ENCODE results near the gene TAF4.

Gene TAF4

DNA sequence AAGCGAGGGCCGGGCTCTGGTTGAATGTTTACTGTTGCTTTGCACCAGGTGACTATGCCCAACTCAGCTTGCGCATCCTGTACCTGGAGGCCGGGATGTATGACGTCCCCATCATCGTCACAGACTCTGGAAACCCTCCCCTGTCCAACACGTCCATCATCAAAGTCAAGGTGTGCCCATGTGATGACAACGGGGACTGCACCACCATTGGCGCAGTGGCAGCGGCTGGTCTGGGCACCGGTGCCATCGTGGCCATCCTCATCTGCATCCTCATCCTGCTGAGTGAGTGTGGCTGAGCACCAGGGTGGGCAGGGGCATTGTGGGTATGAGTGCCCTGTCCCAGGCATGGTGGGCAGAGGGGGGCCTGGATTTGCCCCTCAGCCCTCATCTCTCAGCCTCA, 136.1 kb downstream of the TAF4 start:
- DNase-seq, result no peak

DNA sequence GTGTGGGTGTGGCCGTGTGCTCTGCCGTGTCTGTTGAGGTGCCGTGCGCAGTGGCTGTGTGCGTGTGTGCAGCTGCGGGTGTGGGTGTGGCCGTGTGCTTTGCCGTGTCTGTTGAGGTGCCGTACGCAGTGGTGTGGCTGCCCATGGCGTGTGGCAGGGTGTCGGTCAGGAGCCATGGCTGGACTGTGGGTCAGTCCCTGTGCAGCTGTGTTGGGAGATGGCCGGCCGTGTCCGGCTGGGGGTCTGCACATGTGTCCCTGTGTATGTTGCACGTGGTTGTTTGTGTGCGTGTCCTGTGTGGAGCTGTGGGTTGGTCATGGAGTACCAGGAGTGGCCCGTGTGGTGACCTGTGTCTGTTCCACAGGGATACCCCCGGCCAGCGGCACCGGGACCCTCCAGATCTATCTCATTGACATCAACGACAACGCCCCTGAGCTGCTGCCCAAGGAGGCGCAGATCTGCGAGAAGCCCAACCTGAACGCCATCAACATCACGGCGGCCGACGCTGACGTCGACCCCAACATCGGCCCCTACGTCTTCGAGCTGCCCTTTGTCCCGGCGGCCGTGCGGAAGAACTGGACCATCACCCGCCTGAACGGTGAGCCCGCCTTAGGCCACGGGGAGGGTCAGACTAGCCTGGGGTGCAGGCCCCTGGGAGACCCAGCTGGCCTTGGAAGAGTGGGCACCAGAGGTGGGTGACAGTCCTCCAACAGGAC, 137.7 kb downstream of the TAF4 start:
- DNase-seq, result no peak

DNA sequence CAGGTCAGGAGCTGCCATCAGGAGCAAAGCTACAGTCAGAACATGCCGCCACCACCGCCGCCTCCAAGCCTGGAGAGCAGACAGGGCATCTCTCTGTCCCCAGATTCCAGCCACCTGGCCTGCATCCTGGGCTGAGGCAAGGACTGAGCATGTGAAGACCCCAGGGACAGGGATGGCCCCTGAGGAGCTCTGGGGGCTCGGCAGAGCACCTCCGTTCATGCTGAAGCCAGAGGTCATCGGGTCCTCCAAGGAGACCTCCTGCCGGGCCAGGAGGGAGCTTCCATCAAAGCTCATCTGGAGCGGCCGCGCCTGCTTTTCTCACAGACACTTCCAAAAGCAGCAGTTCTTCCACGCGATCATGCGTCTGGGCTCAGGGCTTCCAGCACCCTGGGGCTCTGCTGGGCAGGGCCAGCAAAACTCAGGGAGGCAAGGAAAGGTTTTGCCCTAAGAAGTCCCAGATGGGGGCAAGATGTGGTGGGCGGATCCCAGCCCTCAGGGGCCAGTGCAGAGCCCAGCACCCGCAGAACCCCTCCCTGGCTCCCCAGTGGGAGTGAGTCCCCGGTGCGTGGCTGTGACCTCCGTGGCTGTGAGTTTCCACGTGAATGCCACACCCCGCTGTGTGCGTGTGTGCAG, 138.4 kb downstream of the TAF4 start:
- no peak for DNase-seq

DNA sequence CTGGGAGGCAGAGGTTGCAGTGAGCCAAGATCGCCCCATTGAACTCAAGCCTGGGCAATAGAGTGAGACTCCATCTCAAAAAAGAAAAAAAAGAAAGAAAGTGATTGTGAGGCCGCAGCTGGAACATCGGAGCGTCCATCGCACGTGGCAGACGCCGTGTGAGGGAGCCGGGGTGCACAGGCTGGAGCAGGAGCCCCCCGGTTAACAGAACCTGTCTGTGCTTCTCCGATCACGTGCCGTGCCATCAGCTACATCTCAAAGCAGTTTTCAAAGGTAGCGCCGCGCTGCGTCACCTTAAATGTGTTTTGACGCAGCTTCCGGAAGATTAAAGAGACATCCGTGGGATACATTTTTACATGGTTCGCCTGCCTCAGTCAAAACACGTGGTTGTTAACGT, 138.9 kb downstream of the TAF4 start:
- DNase-seq, result no peak

DNA sequence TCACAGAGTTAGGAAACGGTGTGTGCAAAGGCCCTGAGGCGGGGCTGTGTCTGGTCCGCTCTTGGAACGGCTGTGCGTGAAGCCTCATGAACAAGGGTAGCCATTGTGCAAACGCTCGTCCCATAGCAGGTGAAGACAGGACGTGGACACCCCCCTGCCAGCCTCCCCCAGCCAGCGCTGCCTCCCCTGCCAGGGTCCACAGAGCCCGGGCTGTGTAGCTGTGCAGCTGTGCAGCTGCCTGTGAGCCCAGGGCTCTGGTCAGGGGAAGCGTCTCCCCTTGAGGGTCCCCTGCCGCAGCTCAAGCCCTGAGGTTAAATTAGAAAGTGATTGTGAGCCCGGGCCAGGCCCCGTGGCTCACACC, 139.4 kb downstream of the TAF4 start:
- no peak for DNase-seq

DNA sequence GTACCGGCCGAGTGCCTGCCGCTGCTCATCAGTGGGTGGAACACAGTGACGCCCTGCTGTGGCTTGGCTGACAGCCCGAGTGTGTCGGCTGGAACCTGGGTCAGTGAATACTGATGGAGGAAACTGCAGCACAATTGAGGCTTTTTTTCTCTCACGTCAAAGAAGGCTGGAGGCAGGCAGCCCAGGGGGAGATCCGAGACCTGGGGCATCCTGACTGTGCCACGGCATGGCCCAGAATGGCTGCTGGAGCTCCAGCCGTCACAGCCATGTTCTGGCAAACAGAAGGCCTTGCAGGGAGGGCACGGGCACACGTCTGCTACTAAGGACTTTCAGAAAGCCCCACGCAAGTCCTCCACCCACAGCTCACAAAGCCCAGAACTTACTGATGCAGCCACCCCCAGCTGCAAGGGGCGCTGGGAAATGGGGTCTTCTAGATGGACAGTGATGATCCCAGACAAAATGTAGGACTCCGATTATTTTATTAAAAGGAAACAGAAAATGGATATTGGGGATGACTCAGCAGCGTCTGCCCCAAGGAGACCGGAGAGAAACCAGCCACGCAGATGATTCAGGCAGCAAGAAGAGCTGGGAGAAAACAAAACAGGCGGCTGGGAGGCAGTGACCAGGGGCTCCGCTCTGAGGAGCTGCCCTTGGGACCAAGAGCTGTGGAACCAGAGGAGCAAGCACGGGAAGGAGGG, 140.0 kb downstream of the TAF4 start:
- DNase-seq, result no peak

DNA sequence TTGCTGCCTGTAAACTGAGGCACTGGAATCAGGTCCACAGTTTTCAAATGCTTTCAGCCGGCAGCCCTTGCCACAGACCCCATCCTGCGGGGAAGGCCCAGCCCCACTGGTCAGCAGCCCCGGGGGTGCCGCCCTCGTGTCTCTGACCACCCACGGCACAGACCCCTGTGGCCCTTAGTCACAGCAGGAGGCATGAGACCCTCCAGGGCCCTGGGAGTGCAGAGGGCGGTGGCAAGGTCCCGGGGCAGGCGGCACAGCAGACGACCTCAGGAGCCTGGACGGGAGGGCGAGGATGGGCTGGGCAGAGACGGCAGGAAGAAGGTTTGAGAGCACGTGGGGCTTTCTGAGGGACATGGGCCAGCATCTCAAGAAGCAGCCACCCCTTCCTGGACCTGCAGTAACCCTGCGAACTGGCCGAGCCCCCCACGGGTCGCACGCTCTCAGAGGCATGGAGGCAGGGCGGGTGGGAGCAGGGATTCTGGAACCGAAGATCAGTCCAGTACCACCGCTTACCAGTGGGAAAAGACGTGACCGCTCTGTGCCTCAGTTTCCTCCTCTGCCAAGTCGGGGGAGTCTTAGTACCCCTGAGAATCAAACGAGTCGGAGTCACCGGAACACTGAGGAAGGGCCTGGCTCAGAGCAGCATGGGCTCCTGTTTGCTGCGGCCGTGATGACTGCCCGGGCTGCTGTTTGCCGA, 140.7 kb downstream of the TAF4 start:
- no peak for DNase-seq
